ENCODE results near the gene SNTA1.
A peak's percentile ranks its signal among the peaks of the same experiment; 100 is the strongest.
"Not testable (repeated sequence)": the region's sequence is repeated elsewhere in the genome, so short reads cannot be mapped to it uniquely, and the experiment has no call there.

SNTA1 gene

GRCh38 chr20:33423875-33424274, 19.7 kb downstream of the SNTA1 start:
- DNase-seq: not testable (repeated sequence)

GRCh38 chr20:33423141-33423834, 20.3 kb downstream of the SNTA1 start:
- DNase-seq: peak; percentile 86

- DNase-seq: peak; percentile 86
Observed at GRCh38 chr20:33419140-33419974, 24.2 kb downstream of the SNTA1 start.

GRCh38 chr20:33418033-33418432, 25.5 kb downstream of the SNTA1 start:
- DNase-seq: peak; percentile 49

- DNase-seq: peak; percentile 62
Observed at GRCh38 chr20:33415948-33416347, 27.6 kb downstream of the SNTA1 start.

GRCh38 chr20:33412484-33412838, 31.1 kb downstream of the SNTA1 start:
- DNase-seq: no peak

GRCh38 chr20:33411711-33412483, 31.7 kb downstream of the SNTA1 start:
- no peak for DNase-seq

- DNase-seq: no peak
Observed at GRCh38 chr20:33411242-33411641, 32.3 kb downstream of the SNTA1 start.

- DNase-seq: no peak
Observed at GRCh38 chr20:33410081-33410742, 33.4 kb downstream of the SNTA1 start.

GRCh38 chr20:33408716-33409654, 34.6 kb downstream of the SNTA1 start:
- DNase-seq: peak; percentile 54

- DNase-seq: no peak
Observed at GRCh38 chr20:33408313-33408712, 35.2 kb downstream of the SNTA1 start.

GRCh38 chr20:33407796-33408195, 35.8 kb downstream of the SNTA1 start:
- no peak for DNase-seq

GRCh38 chr20:33407251-33407650, 36.3 kb downstream of the SNTA1 start:
- peak; percentile 14 for DNase-seq

GRCh38 chr20:33404281-33404680, 39.3 kb downstream of the SNTA1 start:
- DNase-seq: no peak

GRCh38 chr20:33401921-33402369, 41.6 kb downstream of the SNTA1 start:
- DNase-seq: peak; percentile 64

GRCh38 chr20:33401184-33401920, 42.2 kb downstream of the SNTA1 start, which contains the start of gene CDK5RAP1:
Gene CDK5RAP1 (minus strand): TSS chr20:33401519. CDS start chr20:33397064, 4,455 bp downstream.
- peak; percentile 98 for DNase-seq

- DNase-seq: peak; percentile 64
Observed at GRCh38 chr20:33400812-33401183, 42.8 kb downstream of the SNTA1 start.

GRCh38 chr20:33399924-33400323, 43.6 kb downstream of the SNTA1 start:
- DNase-seq: no peak

- DNase-seq: peak; percentile 19
Observed at GRCh38 chr20:33394718-33395117, 48.8 kb downstream of the SNTA1 start.

- DNase-seq: no peak
Observed at GRCh38 chr20:33393609-33394008, 50.0 kb downstream of the SNTA1 start.

Measured in hematopoietic multipotent progenitor cell treated with erythropoietin and hydrocortisone succinate and interleukin-3 and kit ligand, for 6 days (in vitro differentiated cells).